ENCODE measurements around the gene ALDH1A3.

Gene ALDH1A3

GRCh38 chr15:100880139-100880896 is 687 bp downstream of the ALDH1A3 start:
- ATAC-seq = no peak

GRCh38 chr15:100880897-100881242 is 1.2 kb downstream of the ALDH1A3 start:
- TF ChIP-seq ZFP3 (CRISPR knock-in tag; IDR thresholded peaks at IDR 0.05) (no peak), BACH2 (CRISPR knock-in tag; IDR thresholded peaks at IDR 0.05; ENCODE audit: borderline replicate concordance) (no peak), TSHZ2 (CRISPR knock-in tag; IDR thresholded peaks at IDR 0.05) (no peak), RARB (CRISPR knock-in tag; IDR thresholded peaks at IDR 0.05) (no peak), POU6F1 (CRISPR knock-in tag; IDR thresholded peaks at IDR 0.05; ENCODE audit: borderline replicate concordance, low read depth) (no peak), ZNF70 (CRISPR knock-in tag; IDR thresholded peaks at IDR 0.05) (no peak), TCF4 (CRISPR knock-in tag; IDR thresholded peaks at IDR 0.05; ENCODE audit: borderline replicate concordance) (no peak), TOX (CRISPR knock-in tag; IDR thresholded peaks at IDR 0.05; ENCODE audit: borderline replicate concordance) (no peak), CREB5 (CRISPR knock-in tag; IDR thresholded peaks at IDR 0.05; ENCODE audit: low read depth) (no peak), ISL1 (CRISPR knock-in tag; IDR thresholded peaks at IDR 0.05) (no peak), CSDC2 (CRISPR knock-in tag; IDR thresholded peaks at IDR 0.05) (no peak), PPARA (CRISPR knock-in tag; IDR thresholded peaks at IDR 0.05; ENCODE audit: borderline replicate concordance) (no peak)
- no peak for ATAC-seq

More at GRCh38 chr15:100880139-100880896, 687 bp downstream of the ALDH1A3 start:
- no peak for TF ChIP-seq ARNTL (CRISPR knock-in tag; IDR thresholded peaks at IDR 0.05; ENCODE audit: borderline replicate concordance, low read depth)
- no peak for TF ChIP-seq PPARA (CRISPR knock-in tag; IDR thresholded peaks at IDR 0.05; ENCODE audit: borderline replicate concordance)
- TF ChIP-seq RARB (CRISPR knock-in tag; IDR thresholded peaks at IDR 0.05) = no peak
- no peak for TF ChIP-seq ZNF565 (CRISPR knock-in tag; conservative IDR thresholded peaks at IDR 0.05; ENCODE audit: low read depth)
- TF ChIP-seq ISL1 (CRISPR knock-in tag; IDR thresholded peaks at IDR 0.05) = no peak
- no peak for TF ChIP-seq BACH2 (CRISPR knock-in tag; IDR thresholded peaks at IDR 0.05; ENCODE audit: borderline replicate concordance)
- no peak for TF ChIP-seq CREB5 (CRISPR knock-in tag; IDR thresholded peaks at IDR 0.05; ENCODE audit: low read depth)
- TF ChIP-seq TOX (CRISPR knock-in tag; IDR thresholded peaks at IDR 0.05; ENCODE audit: borderline replicate concordance) = no peak
- TF ChIP-seq CSRNP3 (CRISPR knock-in tag; IDR thresholded peaks at IDR 0.05) = no peak
- TF ChIP-seq TCF4 (CRISPR knock-in tag; IDR thresholded peaks at IDR 0.05; ENCODE audit: borderline replicate concordance) = no peak
- TF ChIP-seq GLIS3 (CRISPR knock-in tag; IDR thresholded peaks at IDR 0.05) = no peak
- TF ChIP-seq POU6F1 (CRISPR knock-in tag; IDR thresholded peaks at IDR 0.05; ENCODE audit: borderline replicate concordance, low read depth) = no peak
- TF ChIP-seq CSDC2 (CRISPR knock-in tag; IDR thresholded peaks at IDR 0.05) = no peak
- no peak for TF ChIP-seq ZNF70 (CRISPR knock-in tag; IDR thresholded peaks at IDR 0.05)
